GM12873 (cell line): ENCODE data around the gene TMEM51.

ENCODE experiments used
- CTCF ChIP-seq: IDR thresholded peaks from 2 replicates; pipeline ENCODE4 v1.5.1; 2012; ENCODE audit warnings: low read depth, mild to moderate bottlenecking, moderate library complexity, low read length, control low read depth; ENCODE audit not compliant: insufficient read depth; ENCODE audit errors: missing control alignments

TMEM51 gene

GRCh38 chr1:15226388-15227255 lies 73.1 kb downstream of the TMEM51 start:
- no peak for TF ChIP-seq CTCF

- TF ChIP-seq CTCF = no peak
Observed at GRCh38 chr1:15229707-15230131, 76.2 kb downstream of the TMEM51 start.

DNA sequence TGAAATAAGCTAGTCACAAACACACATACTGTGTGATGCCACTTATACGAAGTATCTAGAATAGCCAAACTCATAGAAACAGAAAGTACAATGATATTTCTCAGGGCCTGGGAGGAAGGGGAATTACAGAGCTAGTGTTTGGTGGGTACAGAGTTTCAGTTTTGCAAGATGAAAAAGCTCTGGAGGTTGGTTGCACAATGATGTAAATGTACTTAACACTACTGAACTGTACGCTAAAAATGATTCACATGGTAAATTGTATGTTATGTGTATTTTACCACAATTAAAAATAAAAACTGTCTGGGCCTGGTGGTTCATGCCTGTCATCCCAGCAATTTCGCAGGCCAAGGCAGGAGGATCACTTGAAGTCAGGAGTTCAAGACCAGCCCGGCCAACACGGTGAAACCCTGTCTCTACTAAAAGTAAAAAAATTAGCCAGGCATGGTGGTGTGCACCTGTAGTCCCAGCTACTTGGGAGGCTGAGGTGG lies 78.2 kb downstream of the TMEM51 start:
- TF ChIP-seq CTCF = no peak

GRCh38 chr1:15233689-15234088 lies 80.1 kb downstream of the TMEM51 start:
- TF ChIP-seq CTCF = no peak

DNA sequence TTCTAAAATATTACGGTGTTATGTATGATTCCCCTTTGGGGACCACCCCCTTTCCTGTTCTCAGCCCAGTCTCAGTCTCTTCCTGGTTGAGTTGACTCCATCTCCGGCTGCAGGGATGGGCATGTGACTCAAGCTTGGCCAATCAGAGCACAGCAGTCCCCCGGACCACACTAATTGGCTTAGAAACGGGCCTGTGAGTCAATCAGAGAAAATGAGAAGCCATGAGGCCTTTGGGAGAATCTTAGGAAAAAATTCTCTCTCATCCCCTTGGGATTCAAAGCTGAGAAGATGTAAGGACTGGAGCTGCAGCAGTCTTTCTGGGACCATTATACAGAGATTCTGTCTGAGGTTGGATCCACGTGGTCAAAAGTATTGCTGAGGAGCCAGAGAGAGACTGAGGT lies 82.8 kb downstream of the TMEM51 start:
- no peak for TF ChIP-seq CTCF

DNA sequence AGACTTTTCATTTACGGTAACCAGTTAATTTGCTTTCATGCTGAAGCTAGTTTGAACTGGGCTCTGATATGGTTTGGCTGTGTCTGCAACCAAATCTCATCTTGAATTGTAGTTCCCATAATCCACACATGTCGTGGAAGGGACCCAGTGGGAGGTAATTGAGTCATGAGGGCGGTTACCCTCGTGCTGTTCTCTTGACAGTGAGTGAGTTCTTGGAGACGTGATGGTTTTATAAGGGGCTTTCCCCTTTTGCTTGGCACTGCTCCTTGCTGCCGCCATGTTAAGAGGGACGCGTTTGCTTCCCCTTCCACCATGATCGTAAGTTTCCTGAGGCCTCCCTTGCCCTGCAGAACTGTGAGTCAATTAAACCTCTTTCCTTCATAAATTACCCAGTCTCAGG lies 83.2 kb downstream of the TMEM51 start:
- TF ChIP-seq CTCF = no peak

GRCh38 chr1:15238789-15239188 lies 85.2 kb downstream of the TMEM51 start:
- TF ChIP-seq CTCF = no peak
